Superior temporal gyrus (tissue), 1 donor: ENCODE measurements around the gene FAIM.
"Not testable (repeated sequence)": the region's sequence is repeated elsewhere in the genome, so short reads cannot be mapped to it uniquely, and the experiment has no call there.

Experiments used
- DNase-seq: peaks from one replicate; pipeline ENCODE4 v3.0.0-alpha.2; 2016; ENCODE audit errors: extremely low spot score

The FAIM gene, protein sequence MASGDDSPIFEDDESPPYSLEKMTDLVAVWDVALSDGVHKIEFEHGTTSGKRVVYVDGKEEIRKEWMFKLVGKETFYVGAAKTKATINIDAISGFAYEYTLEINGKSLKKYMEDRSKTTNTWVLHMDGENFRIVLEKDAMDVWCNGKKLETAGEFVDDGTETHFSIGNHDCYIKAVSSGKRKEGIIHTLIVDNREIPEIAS

DNA sequence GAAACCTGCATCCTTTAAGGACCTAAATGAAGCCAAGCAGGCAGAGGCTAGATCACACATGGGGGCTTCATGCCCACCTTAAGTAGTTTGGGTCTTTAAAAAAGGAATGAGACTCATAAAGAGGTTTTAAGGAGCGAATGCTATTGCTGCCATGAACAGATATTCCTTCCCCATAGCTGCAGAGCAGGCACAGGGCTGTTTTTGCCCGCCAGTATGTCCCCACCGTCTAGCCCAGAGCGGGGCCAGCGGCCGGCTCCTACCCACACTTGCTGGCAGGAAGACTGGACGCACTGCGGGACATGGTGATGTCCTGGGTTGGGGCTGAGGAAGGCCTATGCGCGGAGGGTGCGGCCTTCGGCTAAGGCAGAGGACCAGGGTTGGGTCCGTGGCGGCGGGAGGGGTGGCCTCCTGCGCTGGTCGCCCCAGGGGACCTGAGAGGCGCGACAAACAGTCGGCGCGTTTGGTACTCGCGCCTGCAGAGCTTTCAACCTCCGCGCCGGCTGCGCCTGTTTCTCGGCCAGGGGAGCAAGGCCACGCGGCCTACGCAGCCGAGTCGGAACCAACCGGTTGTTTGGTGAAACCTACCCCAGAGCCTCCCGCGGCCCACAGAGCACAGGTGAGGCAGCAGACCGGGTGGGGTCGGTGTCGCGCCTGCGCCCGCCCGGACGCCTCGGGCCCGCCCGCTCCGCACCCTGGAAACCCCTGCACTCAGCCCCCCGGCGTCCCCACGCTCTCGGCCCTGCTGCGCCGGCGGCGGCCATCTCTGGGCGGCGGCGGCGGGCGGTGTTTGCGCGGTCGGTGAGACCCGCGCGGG is at the start of gene FAIM:
Gene FAIM (plus strand): TSS at position 450 of the 814 bp plus-strand sequence. CDS start 10,956 bp downstream, outside the sequence.
- peak; percentile 55 for DNase-seq

DNA sequence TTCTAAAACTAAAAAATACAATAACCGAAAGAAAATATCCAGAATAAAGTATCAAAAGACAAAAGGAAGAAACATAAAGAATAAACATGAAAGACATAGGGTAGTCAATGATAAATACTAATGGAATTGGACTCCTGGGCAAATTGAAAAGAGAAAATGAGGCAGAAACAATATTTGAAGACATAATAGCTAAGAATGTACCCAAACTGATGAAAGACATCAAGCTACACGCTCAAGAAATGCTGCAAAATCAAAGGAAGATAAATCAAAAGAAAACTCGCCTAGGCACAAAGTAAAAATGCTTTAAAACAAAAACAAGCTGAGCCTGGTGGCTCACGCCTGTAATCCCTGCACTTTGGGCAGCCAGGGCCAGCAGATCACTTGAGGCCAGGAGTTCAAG is 49.4 kb upstream of the FAIM start:
- DNase-seq, result no peak

- DNase-seq, result no peak
These were observed 48.1 kb upstream of the FAIM start for GRCh38 chr3:138560501-138560900.

DNA sequence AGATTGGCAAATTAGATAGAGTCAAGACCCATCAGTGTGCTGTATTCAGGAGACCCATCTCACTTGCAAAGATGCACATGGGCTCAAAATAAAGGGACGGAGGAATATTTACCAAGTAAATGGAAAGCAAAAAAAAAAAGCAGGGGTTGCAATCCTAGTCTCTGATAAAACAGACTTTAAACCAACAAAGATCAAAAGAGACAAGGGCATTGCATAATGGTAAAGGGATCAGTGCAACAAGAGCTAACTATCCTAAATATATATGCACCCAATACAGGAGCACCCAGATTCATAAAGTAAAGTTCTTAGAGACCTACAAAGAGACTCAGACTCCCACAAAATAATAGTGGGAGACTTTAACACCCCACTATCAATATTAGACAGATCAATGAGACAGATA is 45.7 kb upstream of the FAIM start:
- DNase-seq, result not testable (repeated sequence)

GRCh38 chr3:138566293-138566692 is 42.3 kb upstream of the FAIM start:
- DNase-seq, result not testable (repeated sequence)

DNA sequence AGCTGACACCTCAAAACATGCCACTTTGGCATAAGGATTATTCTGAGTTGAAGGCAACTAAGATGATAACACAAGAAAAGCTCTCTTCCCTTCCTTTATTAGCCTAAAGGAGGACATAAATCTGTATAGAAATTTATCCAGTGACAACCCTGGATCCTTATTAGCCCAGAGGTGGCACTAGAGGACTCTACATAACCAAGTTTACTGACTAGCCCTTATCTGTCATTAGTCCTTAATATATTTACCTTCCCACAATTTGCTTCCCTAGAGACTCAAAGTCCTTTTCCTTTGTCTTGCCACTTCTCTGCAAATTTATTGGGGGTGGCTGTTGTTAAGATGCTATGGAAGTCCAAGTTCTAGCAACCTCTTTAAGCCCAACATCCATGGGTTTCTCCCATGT is 41.2 kb upstream of the FAIM start:
- no peak for DNase-seq

- no peak for DNase-seq
These were observed 39.5 kb upstream of the FAIM start for GRCh38 chr3:138569090-138569489.

GRCh38 chr3:138569624-138570023 is 38.9 kb upstream of the FAIM start:
- DNase-seq, result not testable (repeated sequence)

GRCh38 chr3:138573138-138573537 is 35.4 kb upstream of the FAIM start:
- no peak for DNase-seq

DNA sequence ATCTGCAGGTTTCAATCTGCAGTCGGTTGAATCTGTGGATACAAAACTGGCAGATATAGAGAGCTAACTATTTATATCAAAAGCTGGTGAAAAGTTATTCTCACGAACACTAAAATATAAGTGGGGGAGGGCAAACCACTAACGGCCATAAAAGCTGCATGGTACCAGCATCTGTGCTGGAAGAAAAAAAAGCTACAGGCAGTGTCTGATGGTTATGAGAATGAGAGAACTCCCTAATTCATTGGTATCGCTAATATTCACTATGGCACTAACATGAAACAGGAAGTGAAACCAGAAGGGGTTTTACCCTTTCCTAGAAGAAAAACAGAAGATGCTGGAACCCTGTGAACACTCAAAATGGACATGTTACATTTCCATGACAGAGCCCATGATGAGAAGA is 30.4 kb upstream of the FAIM start:
- DNase-seq, result no peak

GRCh38 chr3:138578961-138579574 is 29.5 kb upstream of the FAIM start:
- DNase-seq, result no peak

GRCh38 chr3:138587374-138587773 is 21.2 kb upstream of the FAIM start:
- DNase-seq, result no peak

DNA sequence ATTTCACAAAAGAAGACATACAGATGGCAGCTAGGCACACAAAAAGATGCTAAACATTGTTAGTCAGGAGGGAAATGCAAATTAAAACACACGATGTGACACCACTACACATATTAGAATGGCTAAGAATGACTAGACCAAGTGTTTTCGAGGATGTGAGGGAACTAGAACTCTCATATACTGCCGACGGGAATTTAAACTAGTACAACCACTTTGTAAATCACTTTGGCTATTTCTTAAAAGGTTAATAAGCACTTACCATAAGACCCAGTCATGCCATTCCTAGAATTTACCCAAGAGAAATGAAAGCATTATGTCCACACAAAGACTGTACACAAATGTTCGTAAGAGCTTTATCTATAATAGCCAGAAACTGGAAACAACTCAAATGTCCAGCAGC is 20.1 kb upstream of the FAIM start:
- no peak for DNase-seq

DNA sequence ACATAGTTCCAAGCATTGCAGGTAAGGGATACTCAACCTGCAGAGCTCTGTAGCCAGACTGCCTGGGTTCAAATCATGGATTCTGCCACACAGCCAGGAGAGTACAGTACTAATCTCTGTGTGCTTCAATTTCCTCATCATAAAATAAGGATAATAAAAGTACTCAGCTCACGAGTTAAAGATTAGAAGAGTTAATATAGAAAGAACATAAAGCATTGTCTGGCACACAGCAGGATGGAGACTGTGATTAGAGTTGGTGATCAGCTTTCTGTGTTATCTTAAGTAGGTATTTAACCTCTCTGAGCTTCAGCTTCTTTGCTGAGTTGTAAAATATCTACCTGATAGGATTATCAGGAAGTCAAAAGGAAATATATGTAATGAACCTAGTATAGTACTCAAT is 17.2 kb upstream of the FAIM start:
- DNase-seq, result no peak

DNA sequence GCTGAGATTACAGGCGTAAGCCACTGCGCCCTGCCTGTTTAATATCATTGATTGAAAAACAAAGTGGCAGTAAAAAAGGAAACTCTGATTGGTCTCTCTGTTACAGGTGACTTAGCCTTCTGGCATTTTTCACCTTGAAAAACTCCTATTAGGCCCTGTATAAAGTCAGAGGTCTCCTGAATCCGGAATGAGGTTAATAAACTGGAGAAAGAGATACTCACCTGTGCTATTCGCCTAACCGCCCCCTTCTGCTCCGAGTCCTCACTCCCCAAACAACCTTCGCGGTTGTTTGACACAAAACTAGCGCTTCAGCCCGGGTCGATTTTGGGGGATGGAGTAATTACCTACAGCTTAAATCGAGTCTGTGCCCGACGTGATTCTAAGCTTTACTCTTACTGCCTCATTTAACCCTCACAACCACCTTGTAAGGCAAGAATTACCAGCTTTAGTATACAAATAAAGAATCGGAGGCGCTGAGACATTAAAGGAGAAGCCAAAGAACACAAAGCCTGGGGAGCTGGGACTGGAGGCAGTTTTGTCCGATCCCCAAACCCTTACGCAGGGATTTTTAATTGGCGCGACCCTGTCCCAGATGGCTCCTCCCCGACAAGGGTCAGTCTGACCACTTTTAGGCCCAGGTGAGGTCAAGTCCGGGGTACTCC is 15.0 kb upstream of the FAIM start:
- DNase-seq, result peak; percentile 44

GRCh38 chr3:138594150-138594934 is 14.2 kb upstream of the FAIM start, which contains the start of gene CEP70:
Gene CEP70, minus strand, starts transcription at chr3:138594260. Its CDS starts 21,333 bp downstream, at chr3:138572927.
- peak; percentile 96 for DNase-seq

DNA sequence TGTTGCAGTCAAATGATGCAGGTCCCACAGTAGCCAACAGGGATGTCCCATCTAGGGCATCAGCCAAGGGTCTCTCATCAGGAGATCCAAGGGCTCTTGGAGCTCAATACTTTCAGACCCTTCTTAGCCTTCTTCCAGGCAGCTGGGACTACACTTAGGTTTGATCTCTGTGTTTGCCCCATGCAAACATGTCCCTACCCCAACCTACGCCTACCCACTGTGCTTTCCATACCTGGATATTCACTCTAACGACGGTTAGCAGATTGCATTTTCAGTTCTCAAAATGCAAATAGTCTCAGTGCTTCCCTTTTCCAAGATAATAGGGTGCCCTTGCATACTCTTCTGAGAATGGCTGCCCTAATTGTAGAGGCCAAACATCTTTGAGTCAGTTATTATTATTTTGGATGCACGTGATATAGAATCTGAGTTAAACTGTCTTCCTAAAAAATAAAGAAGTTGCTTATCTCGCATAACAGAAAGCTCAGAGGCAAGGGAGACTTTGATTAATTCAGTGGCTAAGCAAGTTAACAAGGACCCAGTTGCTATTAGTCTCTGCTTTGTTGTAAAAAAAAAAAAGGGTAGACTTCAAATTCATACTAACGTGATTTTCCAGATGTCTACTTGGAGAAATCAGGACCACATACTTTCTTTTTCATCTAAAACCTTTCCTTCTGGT is 13.5 kb upstream of the FAIM start:
- DNase-seq, result no peak

- DNase-seq, result not testable (repeated sequence)
These were observed 11.2 kb upstream of the FAIM start for GRCh38 chr3:138597186-138597976.

- DNase-seq, result no peak
These were observed 10.0 kb upstream of the FAIM start for GRCh38 chr3:138598534-138598933.
